ENCODE results near the gene MBD6. TPM values are rescaled to one million over a fixed set of nuclear protein-coding genes. Genes with fewer than 3 reads are reported as not detected.
A peak's percentile ranks its signal among the peaks of the same experiment; 100 is the strongest.

MBD6 gene
- total and polyA plus RNA-seq, 2 of the 13 experiments (the other 11 are each of a cell fraction or from before 2014, with no cell fraction given) = 4.1 to 5.9 TPM

- TF ChIP-seq ZHX2 (IDR thresholded peaks at IDR 0.05; ENCODE audit: low read depth) (no peak), ZHX2 (CRISPR knock-in tag; IDR thresholded peaks at IDR 0.05; ENCODE audit: borderline replicate concordance) (no peak), NR2F2 (IDR thresholded peaks at IDR 0.05; ENCODE audit: borderline replicate concordance, low read depth) (peak; percentile 93), ZNF10 (CRISPR knock-in tag; IDR thresholded peaks at IDR 0.05; ENCODE audit: borderline replicate concordance, low read depth) (no peak), SMARCC2 (IDR thresholded peaks at IDR 0.05) (no peak), RELA (CRISPR knock-in tag; IDR thresholded peaks at IDR 0.05) (no peak), TIGD3 (CRISPR knock-in tag; IDR thresholded peaks at IDR 0.05; ENCODE audit: borderline replicate concordance) (no peak), PTBP1 (IDR thresholded peaks at IDR 0.05; ENCODE audit: low read depth, low read length, poor library complexity, severe bottlenecking) (no peak), TRAFD1 (CRISPR knock-in tag; IDR thresholded peaks at IDR 0.05; ENCODE audit: borderline replicate concordance) (no peak), KDM5A (IDR thresholded peaks at IDR 0.05; ENCODE audit: borderline replicate concordance, low read length) (no peak), ZNF33A (CRISPR knock-in tag; IDR thresholded peaks at IDR 0.05; ENCODE audit: borderline replicate concordance) (no peak), TEAD3 (CRISPR knock-in tag; optimal IDR thresholded peaks at IDR 0.05; ENCODE audit: borderline replicate concordance) (peak; percentile 49), TCF7 (IDR thresholded peaks at IDR 0.05; ENCODE audit: low read depth) (peak; percentile 85), ZNF780A (CRISPR knock-in tag; IDR thresholded peaks at IDR 0.05) (no peak; the same call in 1 of the 2 replicates), WIZ (CRISPR knock-in tag; IDR thresholded peaks at IDR 0.05) (no peak), ZEB1 (IDR thresholded peaks at IDR 0.05; ENCODE audit: insufficient replicate concordance, low read depth) (no peak), ZNF431 (CRISPR knock-in tag; IDR thresholded peaks at IDR 0.05; ENCODE audit: borderline replicate concordance, low read depth) (no peak), PREB (CRISPR knock-in tag; IDR thresholded peaks at IDR 0.05) (no peak), JUND (CRISPR knock-in tag; IDR thresholded peaks at IDR 0.05) (no peak)
These were observed at the start of gene MBD6 (continued) for GRCh38 chr12:57522011-57522886.

All from HepG2 (cell line).